Measurements from ENCODE around the gene DLGAP1. TPM values are rescaled to one million over a fixed set of nuclear protein-coding genes. Genes with fewer than 3 reads are reported as not detected.

DLGAP1 gene
- polyA plus RNA-seq, 1 of the 3 experiments (the other 2 are of a cell fraction): not detected

GRCh38 chr18:3911413-3911812 lies 543.7 kb downstream of the DLGAP1 start (continued):
- TF ChIP-seq REST (IDR thresholded peaks at IDR 0.05; ENCODE audit: low read depth, low read length): no peak
- TF ChIP-seq GABPA (IDR thresholded peaks at IDR 0.05; ENCODE audit: low read depth): no peak
- no peak for TF ChIP-seq CHD2 (IDR thresholded peaks at IDR 0.05; ENCODE audit: low read length, partially characterized antibody)
- TF ChIP-seq, protein P1, sequence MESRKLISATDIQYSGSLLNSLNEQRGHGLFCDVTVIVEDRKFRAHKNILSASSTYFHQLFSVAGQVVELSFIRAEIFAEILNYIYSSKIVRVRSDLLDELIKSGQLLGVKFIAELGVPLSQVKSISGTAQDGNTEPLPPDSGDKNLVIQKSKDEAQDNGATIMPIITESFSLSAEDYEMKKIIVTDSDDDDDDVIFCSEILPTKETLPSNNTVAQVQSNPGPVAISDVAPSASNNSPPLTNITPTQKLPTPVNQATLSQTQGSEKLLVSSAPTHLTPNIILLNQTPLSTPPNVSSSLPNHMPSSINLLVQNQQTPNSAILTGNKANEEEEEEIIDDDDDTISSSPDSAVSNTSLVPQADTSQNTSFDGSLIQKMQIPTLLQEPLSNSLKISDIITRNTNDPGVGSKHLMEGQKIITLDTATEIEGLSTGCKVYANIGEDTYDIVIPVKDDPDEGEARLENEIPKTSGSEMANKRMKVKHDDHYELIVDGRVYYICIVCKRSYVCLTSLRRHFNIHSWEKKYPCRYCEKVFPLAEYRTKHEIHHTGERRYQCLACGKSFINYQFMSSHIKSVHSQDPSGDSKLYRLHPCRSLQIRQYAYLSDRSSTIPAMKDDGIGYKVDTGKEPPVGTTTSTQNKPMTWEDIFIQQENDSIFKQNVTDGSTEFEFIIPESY (IDR thresholded peaks at IDR 0.05; ENCODE audit: borderline replicate concordance, low read depth): no peak
- no peak for TF ChIP-seq ELF1 (IDR thresholded peaks at IDR 0.05)
- TF ChIP-seq EZH2phosphoT487 (IDR thresholded peaks at IDR 0.05; ENCODE audit: borderline replicate concordance, low read depth): no peak
- no peak for TF ChIP-seq PBX3 (IDR thresholded peaks at IDR 0.05)
- TF ChIP-seq FOXM1 (IDR thresholded peaks at IDR 0.05; ENCODE audit: low read depth): no peak

DNA sequence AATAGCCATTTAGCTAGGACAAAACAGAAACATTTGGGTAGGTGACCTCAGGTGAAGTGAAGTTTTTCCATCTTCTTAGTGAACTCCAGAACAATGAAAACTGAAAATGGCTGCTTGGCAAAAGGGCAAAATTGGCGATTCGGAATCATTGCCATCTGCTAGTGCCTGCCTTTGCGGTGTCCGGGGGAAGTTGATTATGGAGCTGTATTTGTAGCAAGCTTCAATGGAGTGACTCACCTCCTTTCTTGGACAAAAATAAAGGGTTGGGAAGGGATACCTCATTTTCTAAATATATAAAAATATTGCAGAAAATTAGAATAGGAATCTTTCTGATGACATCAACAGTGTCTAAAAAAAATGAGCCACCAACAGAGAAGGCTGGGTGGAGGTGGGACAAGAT lies 544.6 kb downstream of the DLGAP1 start:
- 55% methylated on average over 4 of the region's 4 CpGs for WGBS (ENCODE audit: low lambda C conversion rate)
- Histone ChIP-seq H4K20me1 (ENCODE audit: insufficient read depth) (no peaks in the 10 kb centered on the region), H3K4me2 (no peak overlapping the region), H3K79me2 (ENCODE audit: insufficient read depth) (no peaks in the 10 kb centered on the region), H3K27me3 (ENCODE audit: insufficient read depth) (no peaks in the 10 kb centered on the region), H3K9me3 (no peaks in the 10 kb centered on the region), H3K9ac (no peak overlapping the region), H3K9me2 (no peaks in the 10 kb centered on the region), H3F3A (replicated peaks; ENCODE audit: insufficient read depth) (no peaks in the 10 kb centered on the region), H3K27ac (ENCODE audit: low read depth in 2 of 2, low read length in 1 of 2) (no peak overlapping the region), H3K36me3 (replicated peaks in 1 of 2; ENCODE audit: control insufficient read depth in 1 of 2, insufficient read depth in 2 of 2, low read length in 1 of 2) (no peaks in the 10 kb centered on the region), H2AFZ (ENCODE audit: low read depth) (no peak overlapping the region), H3K4me1 (ENCODE audit: control insufficient read depth in 1 of 2, insufficient read depth in 2 of 2, low read depth in 1 of 2, low read length in 1 of 2) (no peaks in the 10 kb centered on the region), H3K4me3 (ENCODE audit: low read depth in 2 of 2, low read length in 1 of 2) (no peak overlapping the region)
- DNase-seq: no peak
- ChIA-PET POLR2A (no interaction called here), CTCF (no interaction called here)
- TF ChIP-seq TCF12 (IDR thresholded peaks at IDR 0.05): no peak
- TF ChIP-seq PBX3 (IDR thresholded peaks at IDR 0.05): no peak
- no peak for TF ChIP-seq RCOR1 (IDR thresholded peaks at IDR 0.05; ENCODE audit: low read length)
